Epithelial cell of prostate (primary cell): ENCODE measurements around the gene CES5A.
"Not testable (repeated sequence)": the region's sequence is repeated elsewhere in the genome, so short reads cannot be mapped to it uniquely, and the experiment has no call there.

Source experiments
- DNase-seq: peaks from one replicate; pipeline ENCODE4 v3.0.0-alpha.2; 2011; ENCODE audit warnings: low read depth, low spot score
- H3K27ac ChIP-seq: fragments of 450-650 bp; 2 replicates; pipeline ENCODE4 v1.5.1; 2017; ENCODE audit warnings: mild to moderate bottlenecking

CES5A gene

DNA sequence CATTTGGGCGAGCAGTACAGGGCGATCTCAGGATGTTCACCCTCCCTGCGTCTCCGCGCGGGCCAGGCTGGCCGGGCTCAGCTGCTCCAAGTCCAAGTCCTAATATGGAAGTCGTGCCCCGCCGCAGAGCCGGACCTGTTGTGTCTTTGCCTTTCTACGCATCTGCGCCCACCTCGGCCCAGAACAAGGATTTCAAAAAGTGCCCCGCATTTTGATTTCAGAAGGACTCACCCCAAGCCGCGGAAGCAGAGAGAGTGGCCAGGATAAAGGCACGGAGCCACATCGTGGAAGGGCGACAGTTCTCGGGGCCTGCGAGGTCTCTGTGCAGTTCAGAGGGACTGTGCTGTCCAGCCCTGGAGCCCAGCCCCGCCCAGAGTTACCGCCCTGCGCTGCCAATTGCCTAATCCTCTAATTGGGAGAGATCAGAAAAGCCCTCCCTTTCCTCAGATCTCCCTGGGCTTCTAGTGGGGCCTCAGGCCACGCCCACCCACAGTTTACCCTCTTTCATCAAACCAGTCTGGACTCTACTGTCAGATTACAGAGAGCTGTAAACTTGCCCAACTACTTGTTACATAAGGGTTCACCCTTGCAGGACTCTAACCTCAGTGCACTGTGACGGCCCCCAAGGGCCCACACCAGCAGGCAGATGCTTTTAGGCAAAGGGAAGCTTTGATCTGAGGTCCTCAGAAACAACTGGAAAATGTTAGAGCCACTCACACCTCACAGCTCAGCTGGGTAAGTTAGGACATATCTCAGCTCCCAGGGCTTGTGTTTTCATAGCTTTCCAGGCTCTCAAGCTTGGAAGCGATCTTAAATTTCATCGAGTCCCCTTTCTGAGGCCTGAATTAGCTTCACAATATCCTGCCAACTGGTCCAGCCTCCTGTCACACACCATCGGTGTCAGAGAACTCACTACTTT, 42.1 kb downstream of the CES5A start, which contains the start of gene CES1:
Gene CES1 (minus strand): TSS at position 324 of the 919 bp plus-strand sequence. CDS start 41 bp downstream, at position 283.
- H3K27ac ChIP-seq: no peak within 1 kb of the TSS
- DNase-seq: no peak

DNA sequence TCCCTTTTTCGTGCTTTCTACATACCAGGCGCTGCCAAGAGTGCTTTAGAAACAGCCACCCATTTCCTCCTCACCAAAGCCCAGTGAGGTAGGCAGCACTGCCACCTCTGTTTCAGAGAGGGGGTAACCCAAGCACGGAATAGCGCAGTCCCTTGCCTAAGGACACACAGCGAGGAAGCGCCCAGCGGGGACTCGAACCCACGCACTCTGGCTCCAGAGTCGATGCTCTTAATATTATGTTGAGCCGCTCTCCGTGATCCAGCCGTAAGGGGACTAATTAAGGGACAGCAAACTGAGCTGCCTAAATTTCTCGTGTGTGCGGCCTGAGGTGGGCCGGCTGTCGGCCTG, 42.8 kb downstream of the CES5A start:
- H3K27ac ChIP-seq: no peak overlapping the region
- DNase-seq: no peak

DNA sequence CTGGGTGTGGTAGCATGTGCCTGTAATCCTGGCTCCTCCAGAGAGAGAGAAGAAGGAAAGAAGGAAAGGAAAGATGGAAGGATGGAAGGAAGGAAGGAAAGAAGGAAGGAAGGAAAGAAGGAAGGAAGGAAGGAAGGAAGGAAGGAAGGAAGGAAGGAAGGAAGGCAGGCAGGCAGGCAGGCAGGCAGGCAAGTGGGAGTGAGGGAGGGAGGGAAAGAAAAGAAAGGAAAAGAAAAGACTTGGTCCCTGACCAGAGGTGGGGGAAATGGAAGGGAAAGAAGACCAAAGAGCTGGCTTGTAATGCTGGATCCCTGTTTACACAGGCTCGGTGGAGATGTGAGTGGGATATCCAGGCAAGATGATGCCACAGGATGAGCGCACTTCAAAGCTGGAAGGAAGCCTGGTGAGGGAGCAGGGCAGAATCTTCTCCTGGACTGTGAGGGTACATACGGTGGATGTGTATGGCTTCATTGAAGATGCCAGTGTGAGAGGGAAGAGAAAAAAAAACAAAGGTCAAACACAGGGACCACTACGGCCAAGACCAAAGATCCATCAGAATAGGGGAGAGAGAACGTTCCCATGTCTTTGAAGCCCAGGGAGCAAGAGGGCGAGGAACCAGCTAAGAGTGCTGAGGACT, 44.4 kb downstream of the CES5A start:
- H3K27ac ChIP-seq: no peak overlapping the region
- DNase-seq: no peak

DNA sequence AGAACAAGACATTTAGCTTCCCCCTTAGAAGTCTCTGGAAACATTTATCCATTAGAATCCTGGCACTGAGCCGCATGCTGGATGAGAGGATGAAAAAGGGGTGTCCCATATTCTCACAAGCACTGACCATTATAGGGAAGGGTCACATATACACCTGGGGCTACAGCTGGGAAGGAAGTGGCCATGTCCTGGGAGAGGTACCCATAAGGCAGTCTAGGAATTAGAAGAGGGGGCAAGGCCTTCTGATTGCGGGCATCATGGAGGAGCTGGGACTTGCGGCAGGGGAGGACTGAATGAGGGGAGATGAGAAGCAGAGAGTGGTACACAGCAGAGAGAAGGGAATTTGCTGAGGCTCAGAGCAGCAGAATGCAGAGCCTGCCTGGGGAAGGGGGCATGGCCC, 45.9 kb downstream of the CES5A start:
- not testable (repeated sequence) for H3K27ac ChIP-seq, DNase-seq

DNA sequence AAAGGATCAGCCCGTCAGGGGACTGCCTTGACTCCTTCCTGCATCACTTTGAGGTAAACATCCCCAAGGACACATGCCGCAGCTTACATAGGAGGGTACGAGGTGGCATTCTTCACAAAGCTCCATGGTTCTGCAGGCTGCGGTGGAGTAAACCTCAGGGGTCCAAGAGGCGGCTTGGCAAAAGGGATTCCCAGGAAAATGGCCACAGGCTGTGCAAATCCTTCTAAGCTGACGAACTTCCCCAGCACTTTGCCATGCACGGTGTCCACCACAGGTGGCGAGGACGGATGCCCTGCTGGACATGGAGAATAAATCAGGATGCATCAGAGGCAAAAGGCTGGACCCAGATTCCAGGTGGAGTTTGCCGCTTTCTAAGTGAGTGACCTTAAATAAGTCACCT, 46.5 kb downstream of the CES5A start:
- no peak overlapping the region for H3K27ac ChIP-seq
- DNase-seq: no peak

DNA sequence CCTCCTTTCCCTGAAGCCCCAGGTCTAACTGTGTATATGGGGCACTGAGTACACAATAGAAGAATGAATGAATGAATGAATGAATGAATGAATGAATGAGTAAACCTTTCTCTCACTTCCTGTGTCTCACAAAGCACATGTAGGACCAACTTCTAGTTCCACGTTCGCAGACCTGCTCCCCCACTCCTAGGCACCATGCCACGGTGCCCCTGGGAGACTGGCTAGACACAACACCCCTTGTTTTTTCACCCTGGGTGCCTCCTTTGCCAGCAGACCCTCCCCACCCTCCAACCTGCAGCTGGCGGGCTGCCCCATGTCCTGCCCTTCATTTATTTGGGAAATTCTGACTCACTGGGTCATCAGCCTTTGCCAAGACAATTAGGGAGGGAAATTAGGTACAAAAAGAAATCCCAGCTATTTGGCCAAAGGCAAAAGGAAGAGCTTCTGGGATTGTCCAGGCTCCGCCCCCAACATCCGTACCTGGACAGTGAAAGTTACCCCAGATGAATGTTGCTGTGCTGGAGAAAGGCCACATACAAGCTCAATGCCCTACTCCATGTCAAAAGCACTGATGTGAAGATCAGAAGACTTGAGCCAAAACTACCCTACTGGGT, 50.0 kb downstream of the CES5A start:
- no peak overlapping the region for H3K27ac ChIP-seq

DNA sequence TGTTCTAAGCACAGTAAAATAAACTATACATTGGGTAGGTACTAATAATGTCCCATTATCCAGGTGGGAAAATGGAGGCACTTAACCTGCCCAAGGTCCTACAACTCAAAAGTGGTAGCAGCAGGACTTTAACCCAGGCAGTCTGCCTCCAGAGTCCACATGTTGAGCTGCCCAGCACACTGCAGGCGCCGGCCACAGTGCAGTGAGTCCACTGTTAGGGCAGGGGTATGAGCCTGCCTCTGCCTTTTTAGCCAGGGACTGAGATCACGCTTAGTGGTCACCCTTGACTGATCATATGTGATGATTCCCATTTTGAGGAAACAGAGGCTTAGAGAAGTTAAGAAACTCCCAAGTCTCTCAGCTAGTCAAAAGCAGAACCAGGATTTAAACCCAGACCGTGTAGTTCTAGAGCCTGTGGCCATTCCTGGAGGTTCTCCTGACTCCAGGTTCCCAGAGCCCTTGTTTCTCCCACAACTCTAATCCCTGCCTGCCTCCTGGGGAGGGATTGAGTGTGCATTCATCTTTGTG, 50.6 kb downstream of the CES5A start:
- no peak overlapping the region for H3K27ac ChIP-seq
- DNase-seq: no peak

More for the DNA sequence above, 50.0 kb downstream of the CES5A start:
- DNase-seq: no peak

DNA sequence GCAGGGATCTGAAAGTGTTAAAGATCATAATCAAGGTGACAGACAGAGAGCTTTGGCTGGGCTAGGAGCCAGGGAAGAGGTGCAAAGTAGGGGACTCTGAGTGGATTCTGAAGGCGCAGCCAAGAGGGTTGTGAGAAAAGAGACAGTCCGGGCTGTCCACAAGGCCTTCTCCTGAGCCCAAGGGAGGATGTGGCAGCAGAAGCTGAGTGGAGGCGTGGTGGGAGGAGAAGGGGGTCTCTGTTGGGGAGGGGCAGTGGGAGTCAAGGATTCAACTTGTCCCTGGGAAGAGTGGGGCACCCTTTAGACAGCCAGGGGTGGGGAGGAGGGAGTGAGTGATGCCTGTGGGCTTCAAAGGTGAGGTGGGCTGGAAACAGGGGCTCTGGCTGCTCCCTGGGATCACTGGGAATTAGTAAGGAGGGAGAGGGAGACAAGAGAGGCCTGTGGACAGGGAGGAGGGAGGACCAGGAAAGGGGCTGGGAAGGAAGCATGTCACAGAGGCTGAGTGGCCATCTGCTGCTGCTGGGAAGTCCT, 52.8 kb downstream of the CES5A start:
- no peak overlapping the region for H3K27ac ChIP-seq
- DNase-seq: no peak

DNA sequence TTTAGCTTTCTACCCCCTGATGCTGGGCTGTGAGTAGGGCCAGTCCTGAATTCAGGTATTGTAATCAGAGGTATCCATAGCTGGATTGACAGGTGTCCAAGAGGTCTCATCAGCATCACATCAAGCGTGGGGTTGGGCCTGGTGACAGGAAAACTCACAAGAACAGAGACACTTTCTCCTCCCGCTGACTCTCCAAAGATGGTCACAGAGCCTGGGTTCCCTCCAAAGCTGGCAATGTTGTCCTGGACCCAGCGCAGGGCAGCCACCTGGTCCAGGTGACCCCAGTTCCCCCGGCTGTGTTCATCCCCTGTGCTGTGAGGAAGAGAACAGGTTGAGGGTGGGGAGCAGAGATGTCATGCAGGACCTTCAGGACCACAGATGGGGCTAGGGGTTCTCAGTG, 54.0 kb downstream of the CES5A start:
- no peak overlapping the region for H3K27ac ChIP-seq
- DNase-seq: no peak

DNA sequence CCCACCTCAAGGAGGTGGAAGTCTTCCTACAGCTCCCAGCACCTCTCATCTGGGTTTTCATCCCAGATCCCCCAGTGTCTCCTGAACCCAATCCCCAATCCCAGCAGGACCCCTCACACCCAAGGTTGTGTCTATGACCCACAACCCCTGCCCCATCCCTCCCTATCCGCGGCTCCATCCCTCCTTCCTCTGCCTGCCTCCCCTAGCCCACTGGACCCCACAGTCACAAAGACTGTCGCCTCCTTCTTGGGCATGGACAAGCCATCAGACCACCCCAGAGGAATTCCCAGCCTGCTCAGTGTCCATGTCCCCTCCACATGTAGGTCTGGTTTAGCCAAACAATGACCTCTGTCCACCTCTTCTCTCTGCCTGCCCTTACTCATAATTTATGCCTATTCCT, 54.6 kb downstream of the CES5A start:
- H3K27ac ChIP-seq: no peak overlapping the region
- no peak for DNase-seq

DNA sequence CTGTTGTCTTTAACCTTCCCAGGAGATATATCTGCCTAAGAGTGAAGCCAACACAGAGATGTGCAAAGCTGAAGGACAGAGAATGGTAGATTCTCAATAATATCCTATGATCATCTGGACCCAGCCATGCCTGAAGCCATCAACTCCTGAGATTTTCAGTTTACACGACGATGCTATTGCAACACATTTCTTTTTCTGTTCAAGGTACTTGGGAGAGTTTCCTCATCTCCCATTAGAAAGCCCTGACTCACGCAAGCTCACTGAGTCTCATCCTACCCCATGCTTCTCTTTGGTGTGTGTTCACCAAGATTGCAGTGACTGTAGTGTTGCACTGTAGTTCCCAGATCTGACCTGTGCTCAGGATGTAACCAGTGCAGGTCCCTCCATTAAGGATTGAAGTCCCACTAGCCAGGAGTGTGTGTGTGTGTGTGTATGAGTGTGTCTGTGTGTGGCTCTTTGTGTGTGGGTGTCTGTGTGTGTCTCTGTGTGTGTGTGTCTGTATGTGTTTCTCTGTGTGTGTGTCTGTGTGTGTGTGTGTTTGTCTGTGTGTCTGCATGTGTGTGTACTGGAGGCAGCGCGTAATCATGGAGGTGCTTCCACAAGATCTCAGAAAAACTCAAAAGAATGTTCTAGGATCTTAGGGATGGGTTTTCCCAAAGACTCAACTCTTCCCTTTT, 57.8 kb downstream of the CES5A start:
- no peak for DNase-seq
- no peak overlapping the region for H3K27ac ChIP-seq

DNA sequence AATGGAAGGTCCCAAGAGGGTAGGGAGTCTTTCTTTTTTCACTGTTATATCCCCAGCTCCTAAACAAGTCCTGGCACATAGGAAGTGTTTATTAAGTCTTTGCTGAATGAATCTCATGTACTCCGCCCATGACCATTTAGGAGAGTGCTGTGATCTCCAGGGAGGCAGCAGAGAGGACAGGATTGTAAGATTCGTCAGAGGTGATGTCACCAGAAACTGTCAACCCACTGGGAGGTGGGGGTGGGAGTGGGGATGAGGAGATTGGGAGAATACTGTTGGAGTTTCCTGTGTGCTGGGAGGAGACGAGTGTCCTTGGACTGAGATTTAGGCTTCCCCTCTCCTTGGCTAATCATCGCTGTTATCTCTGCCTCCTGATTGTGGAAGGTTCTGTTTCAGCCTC, 59.0 kb downstream of the CES5A start:
- not testable (repeated sequence) for H3K27ac ChIP-seq, DNase-seq

DNA sequence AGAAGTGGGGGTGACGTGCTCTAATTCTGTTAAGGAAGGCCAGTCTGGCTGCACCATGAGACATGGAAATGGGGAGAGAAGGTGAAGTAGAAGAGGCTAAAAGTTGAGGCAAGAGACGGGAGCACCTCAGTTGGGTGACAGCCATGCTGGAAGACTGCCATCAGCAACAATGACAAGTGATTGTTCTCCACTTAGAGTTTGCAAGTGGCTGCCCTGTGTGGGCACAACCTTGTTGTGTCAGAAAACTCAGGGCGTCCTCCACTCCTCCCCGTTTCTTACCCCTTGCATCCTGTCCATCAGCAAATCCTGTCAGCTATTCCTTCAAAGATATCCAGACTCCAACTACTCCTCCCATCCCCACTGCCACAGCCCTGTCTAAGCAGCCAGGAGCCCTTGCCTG, 59.9 kb downstream of the CES5A start:
- no peak for DNase-seq
- no peak overlapping the region for H3K27ac ChIP-seq

DNA sequence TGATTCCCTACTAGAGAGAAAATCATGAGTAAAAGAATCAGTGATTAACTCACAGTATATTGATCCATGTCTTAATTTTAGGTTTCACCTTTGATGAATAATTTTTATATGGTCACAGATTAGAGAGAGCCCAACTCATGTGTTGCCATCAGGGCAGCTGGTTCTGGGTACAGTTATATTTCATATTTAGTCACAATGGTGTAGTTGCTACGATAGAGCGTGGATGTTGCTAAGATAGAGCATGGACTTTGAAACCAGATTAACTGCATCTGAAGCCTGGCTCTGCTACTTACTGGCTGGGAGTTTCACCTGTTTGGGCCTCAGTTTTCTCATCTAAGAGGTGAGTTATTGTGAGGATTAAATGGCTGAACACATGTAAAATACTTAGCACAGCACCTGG, 61.0 kb downstream of the CES5A start:
- DNase-seq, H3K27ac ChIP-seq: not testable (repeated sequence)

DNA sequence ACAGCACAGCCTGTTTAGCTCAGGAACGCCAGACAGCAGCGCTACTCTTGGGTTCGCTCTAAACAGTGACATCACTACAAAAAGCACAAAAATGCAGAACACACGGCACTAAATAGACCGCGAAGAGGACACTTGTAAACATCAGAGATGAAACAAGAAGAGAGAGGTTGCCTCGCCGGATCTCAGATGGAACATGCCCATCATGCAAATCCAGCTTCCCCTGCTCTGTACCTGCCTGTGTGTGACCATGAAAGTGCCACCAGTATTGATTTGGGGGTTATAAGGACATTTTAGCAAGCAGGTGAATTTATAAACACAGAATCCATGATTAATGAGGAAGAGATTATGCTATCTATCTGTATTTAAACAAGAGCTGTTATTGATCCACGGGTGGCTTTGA, 61.4 kb downstream of the CES5A start:
- H3K27ac ChIP-seq, DNase-seq: not testable (repeated sequence)

DNA sequence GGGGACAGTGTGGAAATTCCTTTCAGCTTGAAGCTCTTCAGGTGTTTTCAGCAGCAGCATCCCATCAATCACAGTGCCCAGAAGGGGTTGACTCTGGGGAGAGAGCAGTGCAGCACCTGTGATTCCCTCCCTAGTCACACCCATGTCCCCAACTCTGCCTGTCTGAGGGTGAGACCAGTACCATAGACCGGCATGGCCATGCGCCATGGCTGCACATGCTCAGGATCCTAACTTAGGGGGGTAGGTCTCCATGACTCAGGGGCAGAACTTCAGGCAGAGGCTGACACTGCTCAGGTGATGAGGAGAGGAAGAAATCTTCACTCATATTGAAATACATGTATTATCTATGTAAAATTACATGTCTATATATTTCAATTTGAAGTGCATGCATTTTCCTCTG, 62.2 kb downstream of the CES5A start:
- H3K27ac ChIP-seq: no peak overlapping the region
- DNase-seq: no peak

DNA sequence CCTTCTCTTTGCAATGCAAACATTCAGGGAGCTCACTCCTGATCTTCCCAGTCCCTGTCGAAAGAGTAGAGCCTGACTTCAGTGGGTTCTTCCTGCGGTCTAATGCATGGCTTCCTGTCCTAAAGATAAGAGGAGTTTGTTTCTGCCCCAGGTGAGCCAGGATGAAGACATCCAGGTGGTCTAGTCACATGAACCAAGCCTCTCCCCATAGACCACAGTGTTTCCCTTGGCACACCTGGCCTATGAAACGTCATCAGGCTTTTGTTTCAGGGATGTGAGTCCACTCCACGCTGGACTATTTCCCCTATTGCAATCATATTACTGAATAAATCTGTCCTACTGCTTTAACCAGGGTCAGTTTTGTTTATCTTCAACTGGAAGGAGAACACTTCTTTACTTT, 63.4 kb downstream of the CES5A start:
- DNase-seq: no peak
- H3K27ac ChIP-seq: no peak overlapping the region

DNA sequence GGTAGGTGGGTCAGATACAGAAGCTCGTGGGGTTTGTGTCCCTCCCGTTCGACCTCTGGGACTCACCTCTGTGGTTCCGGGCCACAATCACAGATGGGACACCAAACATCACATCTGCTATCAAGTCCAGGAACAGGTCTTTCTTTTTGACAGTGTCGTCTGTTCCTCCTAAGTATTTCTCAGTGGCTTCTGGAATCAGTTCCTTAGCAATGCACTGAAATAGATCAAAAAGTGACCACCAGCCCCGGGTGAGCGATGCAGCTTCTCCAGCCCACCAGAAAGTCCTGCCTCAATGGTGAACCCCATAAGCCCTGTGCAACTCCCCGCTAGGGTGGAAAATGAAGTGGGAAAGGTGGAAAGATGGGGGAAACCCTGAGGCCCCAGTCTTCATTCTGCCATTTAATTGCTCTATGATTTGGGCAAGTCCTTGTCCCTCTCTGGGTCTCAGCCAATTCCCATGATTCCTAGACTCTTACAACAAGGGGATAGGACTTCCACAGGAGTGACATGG, 64.7 kb downstream of the CES5A start:
- DNase-seq: no peak
- H3K27ac ChIP-seq: no peak overlapping the region

DNA sequence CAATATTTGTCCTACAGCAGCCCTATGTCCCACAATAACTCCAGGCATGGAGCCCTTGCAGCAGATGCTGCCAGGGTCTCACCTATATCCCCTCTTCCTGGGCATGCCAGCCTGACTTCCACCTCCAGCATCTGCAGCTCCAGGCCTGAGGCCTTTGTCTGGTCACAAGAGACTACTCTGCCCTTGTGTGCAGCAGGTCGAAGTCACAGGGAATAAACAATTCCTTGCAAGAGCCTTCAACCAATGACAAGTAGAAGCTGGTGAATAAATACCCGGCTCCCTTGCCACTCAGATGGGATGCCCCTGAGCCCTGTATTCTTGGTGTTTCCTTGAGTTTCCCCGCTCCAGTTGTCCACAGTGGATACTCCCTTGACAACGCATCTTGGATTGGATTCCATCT, 65.3 kb downstream of the CES5A start:
- DNase-seq: no peak
- H3K27ac ChIP-seq: no peak overlapping the region

DNA sequence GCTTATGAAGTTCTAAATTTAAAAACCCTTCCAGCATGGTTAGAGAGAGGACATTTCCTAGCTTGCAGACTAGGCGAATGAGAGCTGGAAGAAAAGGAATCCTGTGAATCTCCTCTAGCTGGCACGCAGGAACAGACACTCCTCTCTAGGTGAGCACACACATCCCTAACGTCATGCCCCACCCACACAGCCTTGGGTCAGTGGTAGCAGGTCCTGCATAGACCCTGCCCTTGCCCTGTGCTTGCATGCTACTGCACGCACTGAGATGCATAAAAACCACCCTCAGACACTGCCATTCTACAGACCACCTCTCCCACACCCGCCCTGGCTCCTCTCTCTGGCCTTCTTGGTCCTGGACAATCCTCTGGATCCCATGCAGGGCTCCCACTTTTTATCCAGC, 65.8 kb downstream of the CES5A start:
- H3K27ac ChIP-seq: no peak overlapping the region
- no peak for DNase-seq
